Fibroblast of villous mesenchyme (primary cell): ENCODE results near the gene ACY1. TPM values are rescaled to one million over a fixed set of nuclear protein-coding genes. Genes with fewer than 3 reads are reported as not detected.
A peak's percentile ranks its signal among the peaks of the same experiment; 100 is the strongest.

ENCODE experiments used
- DNase-seq: peaks from one replicate; pipeline ENCODE4 v3.0.0-alpha.2; 2010; ENCODE audit warnings: low read depth
- H3K4me3 ChIP-seq: 2 replicates; pipeline ENCODE4 v1.5.1; 2011; ENCODE audit warnings: low read depth, mild to moderate bottlenecking, low read length
- total RNA-seq: library from RNA; depleted of rRNA; stranded (reverse); fragments of >200 nt; gene quantifications from 2 replicates; pipeline ENCODE4 v1.2.3, GENCODE V29; 2012
- TF ChIP-seq, protein P1 (sequence below): IDR thresholded peaks from 2 replicates; pipeline ENCODE4 v1.5.1; 2012; ENCODE audit warnings: low read depth, mild to moderate bottlenecking, low read length; ENCODE audit not compliant: insufficient read depth

The ACY1 gene
- total RNA-seq, 1 donor = 23.3 TPM

DNA sequence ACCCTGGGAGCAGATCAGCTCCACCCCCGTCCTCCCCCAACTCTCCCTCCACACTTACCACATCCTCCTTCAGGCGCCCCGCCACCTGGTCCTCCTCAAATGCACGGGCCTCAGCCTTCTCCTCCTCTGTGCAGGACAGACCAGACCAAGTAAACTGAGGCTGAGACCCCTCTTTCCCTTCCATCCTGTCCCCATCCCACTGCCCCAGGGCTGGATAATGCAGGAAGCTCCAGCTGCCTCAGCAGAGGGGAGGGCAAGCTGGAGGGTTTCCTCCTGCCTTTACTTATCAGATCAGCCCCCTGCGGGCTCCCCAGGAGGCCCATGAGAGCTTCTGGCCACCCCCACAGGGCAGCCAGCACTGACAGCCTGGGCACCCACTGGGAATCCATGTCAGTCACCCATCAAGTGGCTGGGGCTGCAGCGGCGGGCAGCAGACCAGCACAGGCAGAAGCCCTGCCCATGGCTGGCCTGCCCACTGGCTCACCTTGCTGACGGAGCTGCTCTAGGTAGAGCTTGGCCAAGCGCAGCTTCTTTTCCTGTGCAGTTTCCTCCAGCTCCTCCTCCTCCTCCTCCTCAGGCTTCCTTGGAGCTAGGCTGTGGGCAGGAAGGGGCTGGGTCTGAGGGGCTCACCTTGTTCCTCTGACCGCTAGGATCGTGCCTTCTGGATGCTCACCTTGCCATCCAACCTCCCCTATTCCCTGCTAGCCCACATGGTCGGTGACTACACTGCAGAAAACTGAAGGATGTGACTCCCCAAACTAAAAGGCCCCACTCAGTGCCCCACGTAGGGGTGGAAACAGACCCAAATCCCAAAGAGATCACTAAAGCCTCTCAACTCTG, 45.5 kb upstream of the ACY1 start:
- no peak overlapping the region for H3K4me3 ChIP-seq
- DNase-seq = no peak
- TF ChIP-seq, protein P1, sequence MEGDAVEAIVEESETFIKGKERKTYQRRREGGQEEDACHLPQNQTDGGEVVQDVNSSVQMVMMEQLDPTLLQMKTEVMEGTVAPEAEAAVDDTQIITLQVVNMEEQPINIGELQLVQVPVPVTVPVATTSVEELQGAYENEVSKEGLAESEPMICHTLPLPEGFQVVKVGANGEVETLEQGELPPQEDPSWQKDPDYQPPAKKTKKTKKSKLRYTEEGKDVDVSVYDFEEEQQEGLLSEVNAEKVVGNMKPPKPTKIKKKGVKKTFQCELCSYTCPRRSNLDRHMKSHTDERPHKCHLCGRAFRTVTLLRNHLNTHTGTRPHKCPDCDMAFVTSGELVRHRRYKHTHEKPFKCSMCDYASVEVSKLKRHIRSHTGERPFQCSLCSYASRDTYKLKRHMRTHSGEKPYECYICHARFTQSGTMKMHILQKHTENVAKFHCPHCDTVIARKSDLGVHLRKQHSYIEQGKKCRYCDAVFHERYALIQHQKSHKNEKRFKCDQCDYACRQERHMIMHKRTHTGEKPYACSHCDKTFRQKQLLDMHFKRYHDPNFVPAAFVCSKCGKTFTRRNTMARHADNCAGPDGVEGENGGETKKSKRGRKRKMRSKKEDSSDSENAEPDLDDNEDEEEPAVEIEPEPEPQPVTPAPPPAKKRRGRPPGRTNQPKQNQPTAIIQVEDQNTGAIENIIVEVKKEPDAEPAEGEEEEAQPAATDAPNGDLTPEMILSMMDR = no peak

- TF ChIP-seq, protein P1 = no peak
- no peak overlapping the region for H3K4me3 ChIP-seq
- no peak for DNase-seq
These were observed 44.4 kb upstream of the ACY1 start for GRCh38 chr3:51938780-51939425.

GRCh38 chr3:51940648-51941462, 42.5 kb upstream of the ACY1 start:
- DNase-seq = peak; percentile 18
- peak overlapping the region; percentile 87 for H3K4me3 ChIP-seq
- TF ChIP-seq, protein P1 = no peak

- no peak for DNase-seq
- H3K4me3 ChIP-seq = peak overlapping the region; percentile 87
- TF ChIP-seq, protein P1 = no peak
These were observed 41.9 kb upstream of the ACY1 start for GRCh38 chr3:51941463-51941797.

- H3K4me3 ChIP-seq = peak within 1 kb of the TSS; percentile 87
- TF ChIP-seq, protein P1 = peak; percentile 99
- DNase-seq = peak; percentile 100
These were observed 41.3 kb upstream of the ACY1 start, which contains the start of the genes PARP3 and RRP9 for GRCh38 chr3:51941798-51942602. Gene PARP3, plus strand, starts transcription at chr3:51942363. Its CDS starts 993 bp downstream, at chr3:51943356. Gene RRP9, minus strand, starts transcription at chr3:51941904. Its CDS starts 37 bp downstream, at chr3:51941867.
